Fibroblast of the conjunctiva (primary cell): ENCODE data around the gene EMC10.

Source experiments
- DNase-seq: peaks from one replicate; pipeline ENCODE4 v3.0.0-alpha.2; 2010; ENCODE audit warnings: low read depth

EMC10 gene

GRCh38 chr19:50497022-50497405 is 20.7 kb downstream of the EMC10 start:
- DNase-seq, result no peak

GRCh38 chr19:50498219-50499056 is 22.1 kb downstream of the EMC10 start:
- DNase-seq, result no peak

GRCh38 chr19:50500060-50500752 is 23.9 kb downstream of the EMC10 start:
- no peak for DNase-seq

- DNase-seq, result no peak
Observed at GRCh38 chr19:50500753-50501151, 24.4 kb downstream of the EMC10 start.

GRCh38 chr19:50501186-50501567 is 24.9 kb downstream of the EMC10 start:
- no peak for DNase-seq

GRCh38 chr19:50501568-50502475 is 25.5 kb downstream of the EMC10 start:
- DNase-seq, result no peak

- no peak for DNase-seq
Observed at GRCh38 chr19:50505856-50506611, 29.7 kb downstream of the EMC10 start.

- DNase-seq, result no peak
Observed at GRCh38 chr19:50506700-50507099, 30.4 kb downstream of the EMC10 start.

- DNase-seq, result no peak
Observed at GRCh38 chr19:50507376-50507775, 31.1 kb downstream of the EMC10 start.

GRCh38 chr19:50508843-50509190 is 32.5 kb downstream of the EMC10 start:
- DNase-seq, result no peak

GRCh38 chr19:50509366-50509765 is 33.1 kb downstream of the EMC10 start:
- DNase-seq, result no peak

GRCh38 chr19:50510121-50510670 is 33.9 kb downstream of the EMC10 start:
- DNase-seq, result peak; percentile 1

GRCh38 chr19:50510700-50511068 is 34.4 kb downstream of the EMC10 start:
- no peak for DNase-seq

GRCh38 chr19:50511069-50511822 is 34.9 kb downstream of the EMC10 start, which contains the start of gene JOSD2:
Gene JOSD2 (minus strand): TSS chr19:50511191. CDS start chr19:50510431, 760 bp downstream.
- peak; percentile 99 for DNase-seq

GRCh38 chr19:50512112-50512998 is 36.0 kb downstream of the EMC10 start:
- no peak for DNase-seq

- no peak for DNase-seq
Observed at GRCh38 chr19:50512999-50513745, 36.9 kb downstream of the EMC10 start.

GRCh38 chr19:50513746-50514345 is 37.5 kb downstream of the EMC10 start, which contains the start of gene ASPDH:
Gene ASPDH (minus strand): TSS chr19:50513913. CDS start chr19:50513823, 90 bp downstream.
- no peak for DNase-seq
